ENCODE data around the gene XAGE3. TPM values are rescaled to one million over a fixed set of nuclear protein-coding genes. Genes with fewer than 3 reads are reported as not detected.

XAGE3 gene, protein sequence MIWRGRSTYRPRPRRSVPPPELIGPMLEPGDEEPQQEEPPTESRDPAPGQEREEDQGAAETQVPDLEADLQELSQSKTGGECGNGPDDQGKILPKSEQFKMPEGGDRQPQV
- not detected in 2 replicates for total RNA-seq

GRCh38 chrX:52867610-52868348 lies at the start of gene XAGE3:
XAGE3 (minus strand) TSS chrX:52868083; CDS start chrX:52867133, 950 bp downstream.

DNA sequence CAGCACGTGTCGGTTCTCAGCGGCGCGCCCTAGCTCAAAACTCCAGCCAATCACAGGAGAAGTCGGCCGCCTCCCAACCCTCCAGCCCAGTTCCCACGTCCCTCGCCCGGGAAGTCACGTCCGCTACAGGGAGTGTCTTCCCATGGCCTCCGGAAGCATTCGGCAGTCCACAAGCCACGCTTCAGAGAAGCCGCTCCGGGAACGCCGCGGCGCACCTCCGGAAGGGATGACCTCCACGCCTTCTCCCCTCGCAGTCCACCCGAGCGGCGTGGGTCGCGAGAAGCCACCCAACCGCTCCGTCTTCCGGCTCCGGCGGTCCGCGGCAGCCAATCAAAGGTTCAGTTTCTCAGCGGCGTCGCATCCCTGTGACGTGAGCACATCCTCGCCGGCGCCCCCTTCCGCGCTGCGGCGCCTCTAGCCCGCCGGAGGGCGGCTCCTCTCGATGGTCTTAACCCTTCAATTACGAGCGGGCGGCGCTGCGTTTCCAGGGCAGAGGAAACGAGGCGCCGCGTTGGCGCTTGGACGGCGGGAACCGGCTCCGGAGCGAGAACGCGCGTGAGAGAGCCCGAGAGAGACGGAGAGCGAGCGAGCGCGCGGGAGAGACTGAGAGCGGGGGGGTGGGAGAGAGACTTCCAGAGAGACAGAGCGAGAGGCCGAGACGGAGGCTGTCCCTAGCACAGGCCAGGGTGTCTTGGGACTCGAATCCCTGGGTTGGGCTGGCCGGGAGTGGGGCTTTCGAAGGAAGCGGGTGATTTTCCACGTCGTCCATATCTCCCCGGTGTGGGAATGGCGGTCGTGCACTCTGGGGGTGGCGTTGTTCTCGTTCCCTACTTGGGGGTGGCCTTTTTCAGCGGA lies 29.2 kb upstream of the XAGE3 start, which contains the start of gene FAM156B:
Gene FAM156B (plus strand): TSS at position 476 of the 855 bp plus-strand sequence. CDS start 9,896 bp downstream, outside the sequence.

Other genes with a start within 250 kb of the XAGE3 start
- gene SSX7, start 213.2 kb downstream of the XAGE3 start, total RNA-seq, result not detected in 2 replicates
- gene SSX2, start 160.9 kb downstream of the XAGE3 start, total RNA-seq, result not detected in 2 replicates
- not detected in 2 replicates for gene SSX2B, start 116.8 kb downstream of the XAGE3 start, total RNA-seq
- gene SPANXN5, start 70.7 kb downstream of the XAGE3 start, total RNA-seq, result under 0.01 TPM in 1 of 2 replicates, not detected in the other
- not detected in 2 replicates for gene XAGE5, start 56.8 kb downstream of the XAGE3 start, total RNA-seq
- gene FAM156B, start 29.2 kb upstream of the XAGE3 start, total RNA-seq, result 7.2 and 9.9 TPM in 2 replicates
- 4.4 and 6.7 TPM in 2 replicates for gene FAM156A, start 90.4 kb upstream of the XAGE3 start, total RNA-seq
- under 0.01 and 0.07 TPM in 2 replicates for gene GPR173, start 180.7 kb upstream of the XAGE3 start, total RNA-seq
- gene TSPYL2, start 214.3 kb upstream of the XAGE3 start, total RNA-seq, result 8.8 and 17.8 TPM in 2 replicates
- 3.8 and 10.0 TPM in 2 replicates for gene KANTR, start 226.1 kb upstream of the XAGE3 start, total RNA-seq